ENCODE data around the gene FGD4. TPM values are rescaled to one million over a fixed set of nuclear protein-coding genes. Genes with fewer than 3 reads are reported as not detected.
A peak's percentile ranks its signal among the peaks of the same experiment; 100 is the strongest.
"Not testable (repeated sequence)": the region's sequence is repeated elsewhere in the genome, so short reads cannot be mapped to it uniquely, and the experiment has no call there.

The FGD4 gene
- total RNA-seq, 3 donors from 2014 or later: 50.5 to 57.8 (median 56.3) TPM

DNA sequence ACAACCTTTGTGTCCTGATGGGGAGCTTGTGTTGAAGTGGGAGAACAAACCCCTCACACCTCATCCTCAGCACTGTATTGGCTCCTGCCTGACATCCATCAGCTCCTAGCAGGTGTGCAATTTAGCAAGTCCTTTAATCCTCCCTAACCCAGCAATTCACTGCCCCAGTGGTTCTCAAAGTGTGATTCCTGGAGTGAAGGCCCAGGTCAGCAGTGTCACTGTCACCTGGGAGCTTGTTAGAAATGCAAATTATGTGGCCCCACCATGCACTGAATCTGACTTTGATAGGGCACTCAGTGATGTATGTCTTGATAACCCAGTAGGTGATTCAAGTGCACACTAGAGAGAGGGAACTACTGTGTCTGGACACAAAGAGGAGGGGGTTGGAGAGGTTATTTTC is 133.6 kb downstream of the FGD4 start:
- peak overlapping the region in 1 of 2 donors; percentile 74 for H3K27ac ChIP-seq
- peaks cover 0 to 11% of the 10 kb centered on the region in 2 donors for H3K4me1 ChIP-seq
- H3K36me3 ChIP-seq: no peaks in the 10 kb centered on the region
- TF ChIP-seq POLR2AphosphoS5 (IDR thresholded peaks at IDR 0.05): no peak
- TF ChIP-seq CTCF (IDR thresholded peaks at IDR 0.05): no peak
- TF ChIP-seq POLR2A (IDR thresholded peaks at IDR 0.05): no peak
- no peak overlapping the region for H3K4me3 ChIP-seq
- H3K27me3 ChIP-seq: no peaks in the 10 kb centered on the region
- intact Hi-C loops (cut with DNase I; ENCODE audit: low total_unique reads): no loop called here
- H3K9me3 ChIP-seq: no peaks in the 10 kb centered on the region
- DNase-seq (ENCODE audit: low spot score in 2 of 2): no peak

DNA sequence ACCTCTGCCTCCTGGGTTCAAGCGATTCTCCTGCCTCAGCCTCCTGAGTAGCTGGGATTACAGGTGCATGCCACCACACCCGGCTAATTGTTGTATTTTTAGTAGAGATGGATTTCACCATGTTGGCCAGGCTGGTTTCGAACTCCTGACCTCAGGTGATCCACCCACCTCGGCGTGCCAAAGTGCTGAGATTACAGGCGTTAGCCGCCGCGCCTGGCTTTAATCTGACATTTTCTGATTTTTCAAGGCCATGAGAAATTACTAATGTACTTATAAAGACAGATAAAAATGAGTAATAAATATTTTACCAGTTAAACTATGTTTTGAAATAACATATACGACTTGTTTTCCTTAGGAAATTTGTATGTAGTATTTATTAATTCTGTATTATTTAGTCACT is 134.1 kb downstream of the FGD4 start:
- Histone ChIP-seq H3K4me1 (peaks cover 0 to 11% of the 10 kb centered on the region in 2 donors), H3K27ac (peak overlapping the region; percentile 74)
- H3K36me3 ChIP-seq; H3K27me3 ChIP-seq; DNase-seq (ENCODE audit: low spot score in 2 of 2); H3K9me3 ChIP-seq; H3K4me3 ChIP-seq; intact Hi-C loops (cut with DNase I; ENCODE audit: low total_unique reads): not testable (repeated sequence)

- no peak for TF ChIP-seq POLR2AphosphoS5 (IDR thresholded peaks at IDR 0.05)
- TF ChIP-seq CTCF (IDR thresholded peaks at IDR 0.05): no peak
- no peak for TF ChIP-seq POLR2A (IDR thresholded peaks at IDR 0.05)
- H3K4me1 ChIP-seq: peaks cover 0 to 11% of the 10 kb centered on the region in 2 donors
- no peaks in the 10 kb centered on the region for H3K9me3 ChIP-seq
- peak overlapping the region; percentile 39 to 59 (median 42) for H3K4me3 ChIP-seq
- H3K27ac ChIP-seq: peak overlapping the region; percentile 74
- no peaks in the 10 kb centered on the region for H3K36me3 ChIP-seq
- DNase-seq (ENCODE audit: low spot score in 2 of 2): peak in 1 of 2 donors; percentile 50
- no peaks in the 10 kb centered on the region for H3K27me3 ChIP-seq
- intact Hi-C loops (cut with DNase I; ENCODE audit: low total_unique reads): no loop called here
These were observed 134.7 kb downstream of the FGD4 start for GRCh38 chr12:32533971-32534590.

- no peak for DNase-seq (ENCODE audit: low spot score in 2 of 2)
- Histone ChIP-seq H3K36me3 (no peaks in the 10 kb centered on the region), H3K27me3 (no peaks in the 10 kb centered on the region), H3K4me1 (peaks cover 0 to 11% of the 10 kb centered on the region in 2 donors), H3K27ac (peak overlapping the region; percentile 74), H3K4me3 (peak overlapping the region; percentile 39 to 59 (median 42)), H3K9me3 (no peaks in the 10 kb centered on the region)
- intact Hi-C loops (cut with DNase I; ENCODE audit: low total_unique reads): no loop called here
- TF ChIP-seq CTCF (IDR thresholded peaks at IDR 0.05) (no peak), POLR2AphosphoS5 (IDR thresholded peaks at IDR 0.05) (no peak), POLR2A (IDR thresholded peaks at IDR 0.05) (no peak)
These were observed 135.3 kb downstream of the FGD4 start for GRCh38 chr12:32534698-32535097.

DNA sequence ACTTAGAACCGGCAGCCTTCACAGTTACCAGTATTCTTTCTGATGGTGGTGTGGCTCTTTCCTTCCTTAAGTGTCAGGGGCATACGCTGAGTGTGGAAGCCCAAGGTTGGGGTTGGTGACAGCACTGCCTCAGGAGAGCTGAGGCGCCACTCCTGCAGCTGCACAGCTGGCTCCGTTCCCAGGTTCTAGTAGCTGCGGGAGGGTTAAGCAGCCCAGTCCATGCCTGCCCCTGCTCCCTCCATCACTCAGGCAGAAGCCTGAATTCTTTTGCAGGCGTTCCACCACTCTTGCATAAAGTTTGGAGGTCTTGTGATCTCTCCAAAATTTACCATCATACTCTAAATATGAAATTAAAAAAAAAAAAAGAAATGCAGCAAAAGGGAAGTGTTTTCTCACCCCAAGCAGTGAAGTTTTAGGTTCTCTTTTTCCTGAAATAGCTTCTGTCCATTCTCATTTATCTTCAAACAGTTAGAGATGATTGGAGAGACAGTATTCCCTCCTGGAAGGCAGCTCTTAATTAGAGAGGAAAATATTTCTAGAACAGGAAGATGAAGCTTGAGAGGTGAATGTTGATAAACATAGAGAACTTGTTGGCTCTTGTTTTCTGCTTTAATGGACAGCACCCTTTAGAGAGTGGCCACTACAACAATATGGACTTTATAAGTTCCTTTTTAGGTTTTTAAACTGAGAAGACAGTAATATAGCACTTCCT is 136.1 kb downstream of the FGD4 start:
- intact Hi-C loops (cut with DNase I; ENCODE audit: low total_unique reads): no loop called here

More for the DNA sequence above, 136.1 kb downstream of the FGD4 start:
- no peaks in the 10 kb centered on the region for H3K36me3 ChIP-seq
- TF ChIP-seq POLR2AphosphoS5 (IDR thresholded peaks at IDR 0.05) (no peak), CTCF (IDR thresholded peaks at IDR 0.05) (no peak), POLR2A (IDR thresholded peaks at IDR 0.05) (no peak)
- H3K9me3 ChIP-seq: no peaks in the 10 kb centered on the region
- H3K27me3 ChIP-seq: no peaks in the 10 kb centered on the region
- peak overlapping the region; percentile 74 for H3K27ac ChIP-seq
- H3K4me1 ChIP-seq: peaks cover 0 to 11% of the 10 kb centered on the region in 2 donors
- DNase-seq (ENCODE audit: low spot score in 2 of 2): peak in 1 of 2 donors; percentile 23
- peak overlapping the region; percentile 39 to 59 (median 42) for H3K4me3 ChIP-seq
